Measurements from ENCODE around the gene RAP1A.

RAP1A gene

DNA sequence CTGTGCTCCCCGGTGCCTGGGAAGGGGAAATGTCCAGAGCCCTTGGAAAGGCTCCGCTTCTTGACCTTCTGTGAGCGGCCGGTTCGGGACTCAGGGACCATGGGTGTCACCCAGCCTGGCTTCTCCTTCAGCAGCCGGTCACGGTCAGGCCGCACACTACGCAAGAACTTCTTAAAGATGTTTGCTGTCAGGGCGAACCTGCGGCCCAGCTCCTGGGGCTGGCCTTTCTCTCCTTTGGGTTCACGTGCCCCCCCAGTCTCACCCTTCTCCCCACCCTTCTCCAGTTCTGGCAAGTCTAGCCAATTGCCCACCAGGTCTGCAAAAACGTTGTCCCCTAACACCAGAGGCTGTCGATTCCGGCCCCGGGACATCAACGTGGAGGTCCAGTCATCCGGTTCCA, 107.5 kb downstream of the RAP1A start:
- H3K9me3 ChIP-seq (ENCODE audit: control insufficient read depth, insufficient read depth, low read length): no peaks in the 10 kb centered on the region
- H3K27ac ChIP-seq (ENCODE audit: low read depth, low read length): no peak overlapping the region
- no peaks in the 10 kb centered on the region for H4K20me1 ChIP-seq (ENCODE audit: control insufficient read depth, insufficient read depth, low read depth, low read length)
- H3K4me2 ChIP-seq (ENCODE audit: low read length): no peak overlapping the region
- H3K4me1 ChIP-seq (ENCODE audit: control insufficient read depth, low read length): peaks cover 19% of the 10 kb centered on the region
- H3K79me2 ChIP-seq (ENCODE audit: control insufficient read depth, low read length): no peaks in the 10 kb centered on the region
- H3K4me3 ChIP-seq (ENCODE audit: low read length): no peak overlapping the region
- H3K9me2 ChIP-seq (replicated peaks; ENCODE audit: control insufficient read depth, low read length): no peaks in the 10 kb centered on the region
- no peaks in the 10 kb centered on the region for H3K27me3 ChIP-seq (ENCODE audit: control insufficient read depth, low read length)
- TF ChIP-seq, protein P1, sequence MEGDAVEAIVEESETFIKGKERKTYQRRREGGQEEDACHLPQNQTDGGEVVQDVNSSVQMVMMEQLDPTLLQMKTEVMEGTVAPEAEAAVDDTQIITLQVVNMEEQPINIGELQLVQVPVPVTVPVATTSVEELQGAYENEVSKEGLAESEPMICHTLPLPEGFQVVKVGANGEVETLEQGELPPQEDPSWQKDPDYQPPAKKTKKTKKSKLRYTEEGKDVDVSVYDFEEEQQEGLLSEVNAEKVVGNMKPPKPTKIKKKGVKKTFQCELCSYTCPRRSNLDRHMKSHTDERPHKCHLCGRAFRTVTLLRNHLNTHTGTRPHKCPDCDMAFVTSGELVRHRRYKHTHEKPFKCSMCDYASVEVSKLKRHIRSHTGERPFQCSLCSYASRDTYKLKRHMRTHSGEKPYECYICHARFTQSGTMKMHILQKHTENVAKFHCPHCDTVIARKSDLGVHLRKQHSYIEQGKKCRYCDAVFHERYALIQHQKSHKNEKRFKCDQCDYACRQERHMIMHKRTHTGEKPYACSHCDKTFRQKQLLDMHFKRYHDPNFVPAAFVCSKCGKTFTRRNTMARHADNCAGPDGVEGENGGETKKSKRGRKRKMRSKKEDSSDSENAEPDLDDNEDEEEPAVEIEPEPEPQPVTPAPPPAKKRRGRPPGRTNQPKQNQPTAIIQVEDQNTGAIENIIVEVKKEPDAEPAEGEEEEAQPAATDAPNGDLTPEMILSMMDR (IDR thresholded peaks at IDR 0.05; ENCODE audit: low read depth, low read length, poor library complexity, severe bottlenecking): no peak
- TF ChIP-seq EZH2phosphoT487 (IDR thresholded peaks at IDR 0.05; ENCODE audit: borderline replicate concordance, low read length): no peak
- H3K36me3 ChIP-seq (ENCODE audit: control insufficient read depth, low read length): no peaks in the 10 kb centered on the region
- 0 out of 2 replicates have a peak, but pooled peaks cover 3% of the 10 kb centered on the region for H3F3A ChIP-seq (ENCODE audit: control insufficient read depth, insufficient read depth)

DNA sequence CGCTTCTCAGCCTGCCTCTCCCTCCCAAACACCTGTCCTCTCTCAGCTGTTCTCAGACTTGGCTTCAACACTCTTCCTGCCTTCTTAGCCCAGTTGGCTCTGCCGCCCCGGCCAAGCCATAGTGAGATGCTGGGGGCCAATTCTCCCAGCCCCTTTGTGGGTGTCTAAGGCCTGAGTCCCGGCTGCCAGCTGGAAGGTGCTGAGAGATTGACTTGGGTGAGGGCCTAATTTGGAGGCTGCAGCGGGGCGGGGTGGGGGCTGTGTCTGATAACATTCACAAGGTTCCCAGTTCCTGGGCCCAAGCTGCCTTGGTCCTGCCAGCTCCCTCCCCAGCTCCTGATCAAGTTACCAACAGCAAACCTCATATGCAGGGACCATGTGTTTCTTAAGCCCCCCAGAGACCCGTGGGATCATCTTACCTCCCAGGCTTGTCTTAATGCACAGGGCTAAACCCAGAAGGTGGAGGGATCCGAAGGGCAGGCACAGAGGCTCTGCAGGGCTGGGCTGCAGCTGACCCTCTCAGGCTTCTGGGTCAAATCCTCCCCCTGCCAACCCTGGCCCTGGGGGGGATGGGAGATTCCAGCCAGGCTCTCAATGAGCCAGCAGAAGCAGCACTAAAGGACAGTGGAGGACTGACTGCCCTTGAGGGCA, 109.8 kb downstream of the RAP1A start:
- no peaks in the 10 kb centered on the region for H3F3A ChIP-seq (ENCODE audit: control insufficient read depth, insufficient read depth)
- H3K9me3 ChIP-seq (ENCODE audit: control insufficient read depth, insufficient read depth, low read length): no peaks in the 10 kb centered on the region
- no peak overlapping the region for H3K4me3 ChIP-seq (ENCODE audit: low read length)
- H3K27ac ChIP-seq (ENCODE audit: low read depth, low read length): no peak overlapping the region
- peaks cover 7% of the 10 kb centered on the region; the same call in 1 of the 2 replicates for H3K4me1 ChIP-seq (ENCODE audit: control insufficient read depth, low read length)
- no peaks in the 10 kb centered on the region for H3K27me3 ChIP-seq (ENCODE audit: control insufficient read depth, low read length)
- H3K79me2 ChIP-seq (ENCODE audit: control insufficient read depth, low read length): no peaks in the 10 kb centered on the region
- no peaks in the 10 kb centered on the region for H3K9me2 ChIP-seq (replicated peaks; ENCODE audit: control insufficient read depth, low read length)
- H3K36me3 ChIP-seq (ENCODE audit: control insufficient read depth, low read length): no peaks in the 10 kb centered on the region
- TF ChIP-seq EZH2phosphoT487 (IDR thresholded peaks at IDR 0.05; ENCODE audit: borderline replicate concordance, low read length): no peak
- TF ChIP-seq, protein P1 (IDR thresholded peaks at IDR 0.05; ENCODE audit: low read depth, low read length, poor library complexity, severe bottlenecking): no peak
- no peak overlapping the region for H3K4me2 ChIP-seq (ENCODE audit: low read length)
- H4K20me1 ChIP-seq (ENCODE audit: control insufficient read depth, insufficient read depth, low read depth, low read length): no peaks in the 10 kb centered on the region

DNA sequence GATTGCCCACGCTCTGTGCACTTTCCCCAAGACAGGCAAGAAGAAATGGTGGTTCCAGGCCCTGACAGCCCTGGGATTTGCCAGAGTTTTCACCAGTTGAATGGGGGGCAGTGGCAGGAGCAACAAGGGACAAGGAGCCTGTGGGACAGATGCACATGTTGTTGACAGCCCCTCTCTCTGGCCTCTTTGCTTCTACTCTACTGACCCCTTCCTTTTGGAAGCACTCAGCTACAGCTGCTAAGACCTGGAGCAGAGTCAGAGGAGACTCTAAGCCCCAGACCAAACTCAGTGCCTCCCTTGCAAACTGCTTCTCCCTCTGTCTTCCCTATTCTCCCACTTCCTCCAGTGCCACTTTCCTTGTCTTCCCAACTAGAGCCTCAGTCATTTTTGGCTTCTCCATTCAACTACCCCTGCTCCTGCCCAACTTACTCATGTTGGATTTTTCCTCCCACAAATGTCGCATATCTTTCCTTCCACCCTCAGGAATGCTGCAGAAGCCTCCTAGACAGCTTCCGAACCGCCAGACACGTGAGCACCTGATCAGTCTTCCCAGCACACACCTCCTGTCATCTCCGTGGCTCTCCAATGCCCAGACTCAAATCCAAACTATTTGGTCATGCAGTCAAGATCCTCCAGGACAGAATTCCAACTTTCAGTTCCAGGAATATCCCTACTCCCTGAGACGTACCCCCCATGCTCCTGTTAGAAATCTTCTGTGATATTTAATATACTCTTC, 110.5 kb downstream of the RAP1A start:
- Histone ChIP-seq H3K79me2 (ENCODE audit: control insufficient read depth, low read length) (no peaks in the 10 kb centered on the region), H3K9me3 (ENCODE audit: control insufficient read depth, insufficient read depth, low read length) (no peaks in the 10 kb centered on the region), H3K4me2 (ENCODE audit: low read length) (no peak overlapping the region), H3K4me1 (ENCODE audit: control insufficient read depth, low read length) (peaks cover 6% of the 10 kb centered on the region; the same call in 1 of the 2 replicates), H4K20me1 (ENCODE audit: control insufficient read depth, insufficient read depth, low read depth, low read length) (no peaks in the 10 kb centered on the region), H3K9me2 (replicated peaks; ENCODE audit: control insufficient read depth, low read length) (no peaks in the 10 kb centered on the region), H3K4me3 (ENCODE audit: low read length) (no peak overlapping the region), H3F3A (ENCODE audit: control insufficient read depth, insufficient read depth) (no peaks in the 10 kb centered on the region), H3K36me3 (ENCODE audit: control insufficient read depth, low read length) (no peaks in the 10 kb centered on the region), H3K27ac (ENCODE audit: low read depth, low read length) (no peak overlapping the region), H3K27me3 (ENCODE audit: control insufficient read depth, low read length) (no peaks in the 10 kb centered on the region)
- TF ChIP-seq, protein P1 (IDR thresholded peaks at IDR 0.05; ENCODE audit: low read depth, low read length, poor library complexity, severe bottlenecking): no peak
- TF ChIP-seq EZH2phosphoT487 (IDR thresholded peaks at IDR 0.05; ENCODE audit: borderline replicate concordance, low read length): no peak

Data from DOHH2 (cell line).